ENCODE results near the gene TRIM71.
"Not testable (repeated sequence)": the region's sequence is repeated elsewhere in the genome, so short reads cannot be mapped to it uniquely, and the experiment has no call there.

The TRIM71 gene

GRCh38 chr3:32891365-32891764, 73.6 kb downstream of the TRIM71 start:
- no peak for DNase-seq (ENCODE audit: low read depth)

GRCh38 chr3:32892625-32893598, 75.1 kb downstream of the TRIM71 start:
- no peak for DNase-seq (ENCODE audit: low read depth)

- no peak for DNase-seq (ENCODE audit: low read depth)
Measured at GRCh38 chr3:32894977-32895376, 77.2 kb downstream of the TRIM71 start.

GRCh38 chr3:32895701-32896100, 77.9 kb downstream of the TRIM71 start:
- no peak for DNase-seq (ENCODE audit: low read depth)

- DNase-seq (ENCODE audit: low read depth) = no peak
Measured at GRCh38 chr3:32896143-32896542, 78.3 kb downstream of the TRIM71 start.

GRCh38 chr3:32897001-32897601, 79.3 kb downstream of the TRIM71 start:
- DNase-seq (ENCODE audit: low read depth) = no peak

- no peak for DNase-seq (ENCODE audit: low read depth)
Measured at GRCh38 chr3:32897981-32898623, 80.3 kb downstream of the TRIM71 start.

GRCh38 chr3:32899265-32899664, 81.5 kb downstream of the TRIM71 start:
- no peak for DNase-seq (ENCODE audit: low read depth)

GRCh38 chr3:32901005-32901932, 83.5 kb downstream of the TRIM71 start:
- no peak for DNase-seq (ENCODE audit: low read depth)

GRCh38 chr3:32902887-32903371, 85.1 kb downstream of the TRIM71 start:
- not testable (repeated sequence) for DNase-seq (ENCODE audit: low read depth)

- no peak for DNase-seq (ENCODE audit: low read depth)
Measured at GRCh38 chr3:32903953-32904352, 86.2 kb downstream of the TRIM71 start.

- DNase-seq (ENCODE audit: low read depth) = no peak
Measured at GRCh38 chr3:32909999-32910398, 92.2 kb downstream of the TRIM71 start.

GRCh38 chr3:32910954-32911353, 93.2 kb downstream of the TRIM71 start:
- peak; percentile 80 for DNase-seq (ENCODE audit: low read depth)

GRCh38 chr3:32912046-32912445, 94.2 kb downstream of the TRIM71 start:
- DNase-seq (ENCODE audit: low read depth) = no peak

- DNase-seq (ENCODE audit: low read depth) = peak; percentile 97
Measured at GRCh38 chr3:32913790-32914446, 96.1 kb downstream of the TRIM71 start.

- no peak for DNase-seq (ENCODE audit: low read depth)
Measured at GRCh38 chr3:32919920-32920319, 102.1 kb downstream of the TRIM71 start.

GRCh38 chr3:32922078-32922477, 104.3 kb downstream of the TRIM71 start:
- DNase-seq (ENCODE audit: low read depth) = no peak

- DNase-seq (ENCODE audit: low read depth) = no peak
Measured at GRCh38 chr3:32930161-32930560, 112.4 kb downstream of the TRIM71 start.

- not testable (repeated sequence) for DNase-seq (ENCODE audit: low read depth)
Measured at GRCh38 chr3:32931273-32931672, 113.5 kb downstream of the TRIM71 start.

GRCh38 chr3:32934150-32934742, 116.4 kb downstream of the TRIM71 start:
- no peak for DNase-seq (ENCODE audit: low read depth)

- no peak for DNase-seq (ENCODE audit: low read depth)
Measured at GRCh38 chr3:32937331-32937730, 119.5 kb downstream of the TRIM71 start.
